RWPE1 (cell line): Measurements from ENCODE around the gene ZNF544.

Source experiments
- CTCF ChIA-PET: fragments of 350-600 bp; sonication (Branson Sonifier 250); formaldehyde crosslinking; extraction: SDS; loops from one replicate; lab custom pipeline; 2021; lab: Yijun Ruan, JAX
- POLR2A ChIA-PET: fragments of 400-600 bp; formaldehyde crosslinking; extraction: SDS; loops from one replicate; lab custom pipeline; 2020; ENCODE audit warnings: antibody characterized with exemption; ENCODE audit not compliant: low non-redundant PET; lab: Yijun Ruan, JAX
- DNase-seq: peaks from one replicate; pipeline ENCODE4 v3.0.0; 2012; ENCODE audit warnings: low spot score
- H3K27ac ChIP-seq: fragments of 450-650 bp; 2 replicates; pipeline ENCODE4 v1.5.1; 2017
- CTCF ChIP-seq: fragments of 450-650 bp; conservative IDR thresholded peaks from 2 replicates; pipeline ENCODE4 v1.5.1; 2017; ENCODE audit warnings: low read depth, mild to moderate bottlenecking

Gene ZNF544

GRCh38 chr19:58265100-58265499 lies 36.4 kb downstream of the ZNF544 start:
- ChIA-PET CTCF (no interaction called here), POLR2A (no interaction called here)
- TF ChIP-seq CTCF: no peak
- no peak overlapping the region for H3K27ac ChIP-seq
- DNase-seq: no peak

- ChIA-PET CTCF (no interaction called here), POLR2A (no interaction called here)
- TF ChIP-seq CTCF: no peak
- no peak overlapping the region for H3K27ac ChIP-seq
- DNase-seq: no peak
Observed at GRCh38 chr19:58268344-58268743, 39.6 kb downstream of the ZNF544 start.

- CTCF ChIA-PET: no interaction called here
- no peak overlapping the region for H3K27ac ChIP-seq
- peak; percentile 46 for DNase-seq
- TF ChIP-seq CTCF: no peak
- POLR2A ChIA-PET: interaction anchor here (0.6 kb wide), 2 partner anchors 15 to 126 kb away, joined by 3 to 6 read pairs; no protein-coding TSS in a partner anchor
Observed at GRCh38 chr19:58274771-58275201, 46.1 kb downstream of the ZNF544 start.

GRCh38 chr19:58275564-58275963 lies 46.9 kb downstream of the ZNF544 start:
- DNase-seq: no peak
- H3K27ac ChIP-seq: no peak overlapping the region
- ChIA-PET CTCF (no interaction called here), POLR2A (interaction anchor here (0.7 kb wide), 1 partner anchor 47 kb away, joined by 6 read pairs; the partner anchor contains the start of gene ZNF544)
- TF ChIP-seq CTCF: no peak

GRCh38 chr19:58277197-58277596 lies 48.5 kb downstream of the ZNF544 start:
- ChIA-PET CTCF (no interaction called here), POLR2A (no interaction called here)
- peak overlapping the region; percentile 91; the same call in 1 of the 2 replicates for H3K27ac ChIP-seq
- TF ChIP-seq CTCF: no peak
- DNase-seq: no peak

- TF ChIP-seq CTCF: no peak
- ChIA-PET CTCF (interaction anchor here (0.6 kb wide), 2 partner anchors 76 to 459 kb away, joined by 3 to 4 read pairs; no protein-coding TSS in a partner anchor), POLR2A (no interaction called here)
- peak overlapping the region; percentile 91 for H3K27ac ChIP-seq
- DNase-seq: peak; percentile 3
Observed at GRCh38 chr19:58277748-58278540, 49.2 kb downstream of the ZNF544 start.
